Measurements from ENCODE around the gene DNAJC30. TPM values are rescaled to one million over a fixed set of nuclear protein-coding genes. Genes with fewer than 3 reads are reported as not detected.
"Not testable (repeated sequence)": the region's sequence is repeated elsewhere in the genome, so short reads cannot be mapped to it uniquely, and the experiment has no call there.

Gene DNAJC30
- total RNA-seq, 2 experiments from 2014 or later, result 10.0 to 10.7 TPM

- peaks cover 48% of the 10 kb centered on the region for H3K27me3 Mint-ChIP-seq
- H3K36me3 Mint-ChIP-seq, result no peaks in the 10 kb centered on the region
- POLR2A ChIA-PET, result interaction anchor here (0.6 to 0.9 kb wide), 2 partner anchors 36 to 57 kb away, joined by 3 read pairs; no protein-coding TSS in a partner anchor
- peak overlapping the region; percentile 2 for H3K27ac Mint-ChIP-seq
- peak; percentile 7 for ATAC-seq (ENCODE audit: low read depth)
- peak overlapping the region; percentile 67 for H3K4me3 Mint-ChIP-seq
- H3K4me1 Mint-ChIP-seq, result peaks cover 8% of the 10 kb centered on the region
- peaks cover under 1% of the 10 kb centered on the region for H3K9me3 Mint-ChIP-seq
- DNase-seq, result peak; percentile 32
Measured at GRCh38 chr7:73668103-73668885, 15.0 kb downstream of the DNAJC30 start.

GRCh38 chr7:73667344-73668102, 15.7 kb downstream of the DNAJC30 start, which contains the start of gene VPS37D:
Gene VPS37D (plus strand): TSS chr7:73667831. CDS start chr7:73667959, 128 bp downstream.
- H3K9me3 Mint-ChIP-seq, result peaks cover 5% of the 10 kb centered on the region
- POLR2A ChIA-PET, result interaction anchor here (0.6 to 0.9 kb wide), 2 partner anchors 36 to 58 kb away, joined by 3 read pairs; no protein-coding TSS in a partner anchor
- peak within 1 kb of the TSS; percentile 78 for H3K4me3 Mint-ChIP-seq
- H3K4me1 Mint-ChIP-seq, result peaks cover 8% of the 10 kb centered on the region
- peak within 1 kb of the TSS; percentile 38 for H3K27ac Mint-ChIP-seq
- peak; percentile 99 for DNase-seq
- no peaks in the 10 kb centered on the region for H3K36me3 Mint-ChIP-seq
- peak; percentile 94 for ATAC-seq (ENCODE audit: low read depth)
- H3K27me3 Mint-ChIP-seq, result peaks cover 52% of the 10 kb centered on the region

GRCh38 chr7:73663033-73663432, 20.2 kb downstream of the DNAJC30 start:
- Mint-ChIP-seq H3K4me1 (peaks cover 5% of the 10 kb centered on the region), H3K4me3 (no peak overlapping the region), H3K27ac (no peak overlapping the region), H3K36me3 (no peaks in the 10 kb centered on the region), H3K27me3 (peaks cover 45% of the 10 kb centered on the region), H3K9me3 (peaks cover 5% of the 10 kb centered on the region)
- POLR2A ChIA-PET, result no interaction called here
- ATAC-seq (ENCODE audit: low read depth), result no peak
- DNase-seq, result no peak

GRCh38 chr7:73660594-73660993, 22.7 kb downstream of the DNAJC30 start:
- H3K4me3 Mint-ChIP-seq; H3K4me1 Mint-ChIP-seq; H3K36me3 Mint-ChIP-seq; H3K27ac Mint-ChIP-seq; H3K9me3 Mint-ChIP-seq; ATAC-seq (ENCODE audit: low read depth); DNase-seq; POLR2A ChIA-PET: not testable (repeated sequence)
- peaks cover 31% of the 10 kb centered on the region for H3K27me3 Mint-ChIP-seq

- H3K4me1 Mint-ChIP-seq, result peaks cover 2% of the 10 kb centered on the region
- peaks cover 27% of the 10 kb centered on the region for H3K27me3 Mint-ChIP-seq
- no peak for DNase-seq
- POLR2A ChIA-PET, result no interaction called here
- H3K4me3 Mint-ChIP-seq, result no peak overlapping the region
- ATAC-seq (ENCODE audit: low read depth), result no peak
- peaks cover 5% of the 10 kb centered on the region for H3K9me3 Mint-ChIP-seq
- H3K27ac Mint-ChIP-seq, result no peak overlapping the region
- H3K36me3 Mint-ChIP-seq, result no peaks in the 10 kb centered on the region
Measured at GRCh38 chr7:73659983-73660382, 23.3 kb downstream of the DNAJC30 start.

GRCh38 chr7:73655309-73655708, 27.9 kb downstream of the DNAJC30 start:
- DNase-seq; ATAC-seq (ENCODE audit: low read depth); H3K4me3 Mint-ChIP-seq; H3K36me3 Mint-ChIP-seq; H3K4me1 Mint-ChIP-seq; H3K27ac Mint-ChIP-seq; H3K9me3 Mint-ChIP-seq; POLR2A ChIA-PET: not testable (repeated sequence)
- peaks cover 23% of the 10 kb centered on the region for H3K27me3 Mint-ChIP-seq

- no peak for ATAC-seq (ENCODE audit: low read depth)
Measured at GRCh38 chr7:73652541-73652949, 30.7 kb downstream of the DNAJC30 start.

GRCh38 chr7:73650524-73650923, 32.7 kb downstream of the DNAJC30 start:
- POLR2A ChIA-PET, result no interaction called here
- H3K9me3 Mint-ChIP-seq, result no peaks in the 10 kb centered on the region
- no peak for ATAC-seq (ENCODE audit: low read depth)
- H3K4me1 Mint-ChIP-seq, result peaks cover 9% of the 10 kb centered on the region
- peaks cover 62% of the 10 kb centered on the region for H3K27me3 Mint-ChIP-seq
- no peak for DNase-seq
- no peak overlapping the region for H3K4me3 Mint-ChIP-seq
- H3K27ac Mint-ChIP-seq, result no peak overlapping the region
- no peaks in the 10 kb centered on the region for H3K36me3 Mint-ChIP-seq

More at GRCh38 chr7:73652541-73652949, 30.7 kb downstream of the DNAJC30 start:
- no peak for DNase-seq
- Mint-ChIP-seq H3K4me3 (no peak overlapping the region), H3K36me3 (no peaks in the 10 kb centered on the region), H3K4me1 (peaks cover 9% of the 10 kb centered on the region), H3K9me3 (no peaks in the 10 kb centered on the region), H3K27me3 (peaks cover 42% of the 10 kb centered on the region), H3K27ac (no peak overlapping the region)
- POLR2A ChIA-PET, result no interaction called here

GRCh38 chr7:73649576-73649975, 33.7 kb downstream of the DNAJC30 start:
- Mint-ChIP-seq H3K4me3 (no peak overlapping the region), H3K27me3 (peaks cover 70% of the 10 kb centered on the region), H3K36me3 (no peaks in the 10 kb centered on the region), H3K9me3 (no peaks in the 10 kb centered on the region), H3K4me1 (peaks cover 9% of the 10 kb centered on the region), H3K27ac (no peak overlapping the region)
- DNase-seq, result no peak
- POLR2A ChIA-PET, result no interaction called here
- ATAC-seq (ENCODE audit: low read depth), result no peak

- Mint-ChIP-seq H3K9me3 (no peaks in the 10 kb centered on the region), H3K4me1 (peaks cover 9% of the 10 kb centered on the region), H3K27ac (no peak overlapping the region), H3K27me3 (peaks cover 73% of the 10 kb centered on the region), H3K4me3 (peak overlapping the region; percentile 64), H3K36me3 (no peaks in the 10 kb centered on the region)
- POLR2A ChIA-PET, result no interaction called here
- ATAC-seq (ENCODE audit: low read depth), result no peak
- DNase-seq, result no peak
Measured at GRCh38 chr7:73648593-73649332, 34.5 kb downstream of the DNAJC30 start.

GRCh38 chr7:73647725-73648592, 35.3 kb downstream of the DNAJC30 start:
- H3K9me3 Mint-ChIP-seq, result no peaks in the 10 kb centered on the region
- peaks cover 73% of the 10 kb centered on the region for H3K27me3 Mint-ChIP-seq
- DNase-seq (peak; percentile 55), ATAC-seq (ENCODE audit: low read depth) (peak; percentile 72)
- peaks cover 9% of the 10 kb centered on the region for H3K4me1 Mint-ChIP-seq
- H3K36me3 Mint-ChIP-seq, result no peaks in the 10 kb centered on the region
- H3K27ac Mint-ChIP-seq, result no peak overlapping the region
- POLR2A ChIA-PET, result no interaction called here
- peak overlapping the region; percentile 64 for H3K4me3 Mint-ChIP-seq

- ATAC-seq (ENCODE audit: low read depth), result no peak
- no peak for DNase-seq
- Mint-ChIP-seq H3K4me1 (peaks cover 9% of the 10 kb centered on the region), H3K4me3 (peak overlapping the region; percentile 22), H3K27me3 (peaks cover 68% of the 10 kb centered on the region), H3K36me3 (no peaks in the 10 kb centered on the region), H3K27ac (no peak overlapping the region), H3K9me3 (no peaks in the 10 kb centered on the region)
- POLR2A ChIA-PET, result no interaction called here
Measured at GRCh38 chr7:73646785-73647724, 36.2 kb downstream of the DNAJC30 start.

Measured in activated naive CD8-positive, alpha-beta T cell treated with anti-CD3 and anti-CD28 coated beads, Interleukin-2, amount 10 ng/mL, durations not matched to agents 7 days and 5 days (primary cell).